GM12872 (cell line): Measurements from ENCODE around the gene MOK.

Source experiments
- TF ChIP-seq, protein P1 (sequence below): IDR thresholded peaks from 3 replicates; pipeline ENCODE4 v1.5.1; 2011; ENCODE audit warnings: low read depth, mild to moderate bottlenecking, low read length, moderate library complexity; ENCODE audit not compliant: insufficient read depth

The MOK gene

DNA sequence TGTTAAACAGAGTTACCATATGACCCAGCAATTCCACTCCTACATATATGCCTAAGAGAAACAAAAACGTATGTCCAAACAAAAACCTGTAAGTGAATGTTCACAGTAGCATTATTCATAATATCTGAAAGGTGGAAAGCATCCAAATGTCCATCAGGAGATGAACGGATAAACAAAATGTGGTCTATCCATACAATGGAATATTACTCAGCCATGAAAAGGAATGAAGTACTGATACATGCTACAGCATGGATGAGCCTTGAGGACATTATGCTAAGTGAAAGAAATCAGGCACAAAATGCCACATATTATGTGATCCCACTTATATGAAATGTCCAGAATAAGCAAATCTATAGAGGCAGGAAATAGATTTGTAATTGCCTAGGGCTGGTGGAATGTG is 16.8 kb downstream of the MOK start:
- TF ChIP-seq, protein P1, sequence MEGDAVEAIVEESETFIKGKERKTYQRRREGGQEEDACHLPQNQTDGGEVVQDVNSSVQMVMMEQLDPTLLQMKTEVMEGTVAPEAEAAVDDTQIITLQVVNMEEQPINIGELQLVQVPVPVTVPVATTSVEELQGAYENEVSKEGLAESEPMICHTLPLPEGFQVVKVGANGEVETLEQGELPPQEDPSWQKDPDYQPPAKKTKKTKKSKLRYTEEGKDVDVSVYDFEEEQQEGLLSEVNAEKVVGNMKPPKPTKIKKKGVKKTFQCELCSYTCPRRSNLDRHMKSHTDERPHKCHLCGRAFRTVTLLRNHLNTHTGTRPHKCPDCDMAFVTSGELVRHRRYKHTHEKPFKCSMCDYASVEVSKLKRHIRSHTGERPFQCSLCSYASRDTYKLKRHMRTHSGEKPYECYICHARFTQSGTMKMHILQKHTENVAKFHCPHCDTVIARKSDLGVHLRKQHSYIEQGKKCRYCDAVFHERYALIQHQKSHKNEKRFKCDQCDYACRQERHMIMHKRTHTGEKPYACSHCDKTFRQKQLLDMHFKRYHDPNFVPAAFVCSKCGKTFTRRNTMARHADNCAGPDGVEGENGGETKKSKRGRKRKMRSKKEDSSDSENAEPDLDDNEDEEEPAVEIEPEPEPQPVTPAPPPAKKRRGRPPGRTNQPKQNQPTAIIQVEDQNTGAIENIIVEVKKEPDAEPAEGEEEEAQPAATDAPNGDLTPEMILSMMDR = no peak

DNA sequence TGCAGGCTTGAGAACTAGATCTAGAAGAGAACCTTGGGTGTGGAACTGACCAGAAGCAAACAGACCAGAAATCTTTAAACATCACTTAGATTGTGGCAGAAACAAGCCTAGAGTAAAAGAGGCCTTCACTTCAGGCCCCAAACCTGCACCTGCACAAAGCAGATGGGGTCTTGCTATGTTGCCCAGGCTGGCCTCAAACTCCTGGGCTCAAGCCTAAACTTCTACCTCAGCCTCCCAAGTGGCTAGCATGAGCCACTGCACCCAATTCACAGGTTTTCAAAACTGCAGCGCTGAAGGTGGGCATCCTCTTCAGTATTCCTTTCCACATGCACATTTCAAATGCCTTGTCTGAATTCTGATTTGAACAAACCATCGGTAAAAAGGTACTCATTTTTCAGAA is 19.9 kb downstream of the MOK start:
- TF ChIP-seq, protein P1 = no peak

DNA sequence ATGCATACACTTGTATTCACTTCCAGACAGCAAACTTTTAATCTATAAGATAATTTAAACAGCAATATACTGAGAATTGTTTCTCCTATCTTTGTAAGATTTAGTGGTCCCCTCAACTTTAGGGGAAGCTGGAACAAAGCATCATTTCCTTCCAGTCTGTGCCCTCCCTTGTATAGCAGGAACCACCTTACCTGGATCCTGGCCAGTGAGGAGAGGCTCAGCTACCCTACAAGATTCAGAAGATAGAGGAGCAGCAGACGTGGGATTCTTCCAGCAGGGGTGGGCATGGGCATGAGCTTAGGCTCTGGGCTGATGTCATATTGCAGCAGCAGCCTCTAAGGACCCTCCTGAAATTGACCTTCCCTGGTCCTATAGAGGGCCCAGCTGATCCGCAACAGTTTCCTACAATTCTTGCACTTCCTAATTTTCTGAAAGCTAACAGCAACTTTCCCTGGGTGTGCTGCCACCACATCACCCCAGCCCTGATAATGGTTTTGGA is 21.3 kb downstream of the MOK start:
- TF ChIP-seq, protein P1 = no peak

DNA sequence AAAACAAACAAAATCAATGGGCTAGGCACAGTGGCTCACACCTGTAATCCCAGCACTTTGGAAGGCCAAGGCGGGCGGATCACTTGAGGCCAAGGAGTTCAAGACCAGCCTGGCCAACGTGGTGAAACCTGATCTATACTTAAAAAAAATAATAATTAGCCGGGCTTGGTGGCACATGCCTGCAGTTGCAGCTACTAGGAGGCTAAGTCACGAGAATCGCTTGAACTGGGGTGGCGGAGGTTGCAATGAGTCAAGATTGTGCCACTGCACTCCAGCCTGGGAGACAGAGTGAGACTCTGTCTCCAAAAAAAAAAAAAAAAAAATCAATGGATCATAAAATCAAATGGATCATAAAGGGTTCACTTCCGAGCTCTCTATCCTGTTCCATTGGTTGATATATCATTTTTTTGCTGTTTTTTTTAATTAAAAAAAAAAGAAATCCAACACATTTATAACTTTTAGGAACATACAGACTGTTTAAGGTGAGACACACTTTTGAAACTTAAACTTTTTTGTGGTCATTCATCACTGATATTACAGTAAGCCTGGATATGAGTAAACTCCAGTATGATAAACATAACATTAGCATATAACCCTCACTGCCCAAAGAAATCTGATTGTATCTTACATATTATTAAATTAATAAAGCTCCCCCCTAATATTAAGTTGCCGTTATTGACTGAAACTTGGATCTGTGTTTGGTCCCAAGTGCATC is 22.1 kb downstream of the MOK start:
- TF ChIP-seq, protein P1 = no peak

DNA sequence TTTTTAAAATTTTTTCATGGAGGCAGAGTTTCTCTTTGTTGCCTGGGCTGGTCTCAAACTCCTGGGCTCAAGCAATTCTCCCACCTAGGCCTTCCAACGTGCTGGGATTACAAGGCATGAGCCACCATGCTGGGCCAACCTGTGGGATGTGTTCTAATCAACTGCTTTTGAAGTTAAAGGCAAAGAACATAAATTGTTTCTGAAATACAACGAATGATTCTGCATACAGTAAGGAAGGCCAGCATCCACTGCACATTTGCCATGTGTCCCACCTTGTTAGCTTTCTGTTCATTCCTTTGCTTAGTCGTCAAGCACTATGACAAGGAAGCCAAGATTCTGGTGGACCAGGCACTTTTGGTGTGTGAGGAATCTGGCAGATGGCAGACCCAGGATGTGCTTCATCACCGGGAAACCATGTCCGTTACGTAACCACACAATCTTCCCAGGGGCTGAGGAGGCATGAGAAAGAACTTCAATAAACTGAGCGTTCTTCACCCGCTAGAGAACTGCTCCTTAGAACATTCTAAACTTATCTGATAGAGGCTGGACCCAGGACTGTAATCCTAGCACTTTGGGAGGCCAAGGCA is 24.5 kb downstream of the MOK start:
- TF ChIP-seq, protein P1 = no peak

DNA sequence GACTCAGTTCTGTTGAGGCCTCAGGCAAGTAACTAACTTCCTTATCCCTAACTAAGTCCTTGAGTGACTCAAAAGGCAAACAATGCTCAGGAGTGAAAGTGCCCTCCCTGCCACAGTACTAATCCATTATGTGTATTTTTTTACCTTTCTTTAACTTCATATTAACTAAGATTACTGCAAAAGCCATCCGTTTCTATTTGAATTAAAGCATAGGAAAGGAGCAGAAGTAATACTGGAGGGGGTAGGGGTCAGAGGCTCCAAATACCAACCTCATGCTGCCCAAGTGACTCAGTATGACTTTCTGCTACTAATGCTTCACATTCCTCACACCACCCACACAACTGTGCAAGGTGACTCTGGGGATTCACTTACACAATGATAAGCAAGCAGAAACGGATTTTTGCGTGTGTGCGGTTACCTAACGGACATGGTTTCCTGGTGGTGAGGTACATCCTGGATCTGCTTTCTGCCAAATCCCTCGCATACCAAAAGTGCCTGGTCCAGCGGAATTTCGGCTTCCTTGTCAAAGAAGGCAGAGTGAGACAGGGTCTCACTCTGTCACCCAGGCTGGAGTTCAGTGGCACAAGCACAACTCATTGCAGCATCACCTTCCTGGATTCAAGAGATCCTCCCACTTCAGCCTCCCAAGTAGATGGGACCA is 25.1 kb downstream of the MOK start:
- TF ChIP-seq, protein P1 = no peak

DNA sequence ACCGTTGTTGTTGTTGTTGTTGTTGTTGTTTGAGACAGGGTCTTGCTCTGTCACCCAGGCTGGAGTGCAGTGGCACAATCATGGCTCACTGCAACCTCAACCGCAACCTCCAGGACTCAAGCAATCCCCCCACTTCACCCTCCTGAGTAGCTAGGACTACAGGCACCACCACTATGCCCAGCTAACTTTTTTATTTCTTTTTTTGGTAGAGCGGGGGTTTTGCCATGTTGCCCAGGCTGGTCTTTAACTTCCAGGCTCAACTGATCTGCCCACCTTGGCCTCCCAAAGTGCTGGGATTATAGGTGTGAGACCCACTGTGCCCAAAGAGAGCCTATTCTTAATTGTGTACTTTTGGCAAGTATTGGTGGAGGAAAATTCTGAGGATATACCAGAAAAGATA is 25.7 kb downstream of the MOK start:
- TF ChIP-seq, protein P1 = no peak
